Endodermal cell (in vitro differentiated cells): Measurements from ENCODE around the gene ACKR4. TPM values are rescaled to one million over a fixed set of nuclear protein-coding genes. Genes with fewer than 3 reads are reported as not detected.
"Not testable (repeated sequence)": the region's sequence is repeated elsewhere in the genome, so short reads cannot be mapped to it uniquely, and the experiment has no call there.

Source experiments
- DNase-seq: peaks from one replicate; pipeline ENCODE4 v3.0.0-alpha.2; 2017
- H3K27ac ChIP-seq: 2 replicates; pipeline ENCODE4 v1.5.1; 2013; ENCODE audit warnings: mild to moderate bottlenecking, low read depth, low read length, moderate library complexity
- H3K27me3 ChIP-seq: 2 replicates; pipeline ENCODE4 v1.6.1; 2013; ENCODE audit warnings: mild to moderate bottlenecking, low read length, moderate library complexity; ENCODE audit not compliant: insufficient read depth, control insufficient read depth, poor library complexity, severe bottlenecking
- H3K36me3 ChIP-seq: 2 replicates; pipeline ENCODE4 v1.7.0; 2013; ENCODE audit warnings: mild to moderate bottlenecking, low read length, moderate library complexity; ENCODE audit not compliant: control insufficient read depth, insufficient read depth
- H3K4me1 ChIP-seq: one replicate; pipeline ENCODE4 v1.7.0; 2013; ENCODE audit warnings: low read length; ENCODE audit not compliant: control insufficient read depth, insufficient read depth
- H3K4me3 ChIP-seq: 2 replicates; pipeline ENCODE4 v1.5.1; 2013; ENCODE audit warnings: mild to moderate bottlenecking, low read length, moderate library complexity
- H3K9ac ChIP-seq: 2 replicates; pipeline ENCODE4 v1.6.1; 2013; ENCODE audit warnings: mild to moderate bottlenecking, low read length, moderate library complexity; ENCODE audit not compliant: poor library complexity, severe bottlenecking; ENCODE audit errors: extremely low read depth
- H3K9me3 ChIP-seq: 2 replicates; pipeline ENCODE4 v1.6.1; 2013; ENCODE audit warnings: mild to moderate bottlenecking, low read length, moderate library complexity; ENCODE audit not compliant: control insufficient read depth
- H3K27ac Mint-ChIP-seq: 2 replicates; pipeline ENCODE4 v1.8.0; 2020; ENCODE audit warnings: mixed read lengths
- H3K27me3 Mint-ChIP-seq: 2 replicates; pipeline ENCODE4 v1.8.0; 2021; ENCODE audit warnings: mild to moderate bottlenecking, mixed read lengths; ENCODE audit not compliant: insufficient read depth
- H3K36me3 Mint-ChIP-seq: 2 replicates; pipeline ENCODE4 v1.8.0; 2020; ENCODE audit warnings: low read depth, mixed read lengths
- H3K4me1 Mint-ChIP-seq: 2 replicates; pipeline ENCODE4 v1.8.0; 2020; ENCODE audit warnings: mixed read lengths
- H3K4me3 Mint-ChIP-seq: 2 replicates; pipeline ENCODE4 v1.8.0; 2020; ENCODE audit warnings: mild to moderate bottlenecking, moderate library complexity, mixed read lengths
- H3K9me3 Mint-ChIP-seq: 2 replicates; pipeline ENCODE4 v1.8.0; 2020; ENCODE audit warnings: mild to moderate bottlenecking, mixed read lengths
- WGBS, 2 experiments: methylation state at CpG; one replicate each; pipeline versions ENCODE4 v1.1.5 to v1.1.7; 2013; ENCODE audit warnings: missing lambda C conversion rate in 2 of 2, mixed read lengths in 1 of 2; ENCODE audit not compliant: insufficient coverage in 1 of 2, insufficient read length in 1 of 2; 5-methylcytosine and 5-hydroxymethylcytosine counted together
- total RNA-seq, 2 donors: library from RNA; stranded (reverse); fragmentation: NEBNext Ultra II Directional in 1 of 2; extraction: Animal tissue kit (Norgen Biotek cat#: 25700) in 1 of 2; gene quantifications; 2 replicates in 1 of 2; 3 replicates in 1 of 2; pipeline ENCODE4 v1.2.1, GENCODE V29; 2021
- TF ChIP-seq, protein P1 (sequence below): fragments of 200-600 bp; sonication (generic); conservative IDR thresholded peaks from 2 replicates; pipeline ENCODE4 v1.5.0; 2021; ENCODE audit warnings: antibody characterized with exemption, mild to moderate bottlenecking

The ACKR4 gene
- total RNA-seq, 2 donors from 2014 or later: not detected

GRCh38 chr3:132638706-132639105 lies 41.6 kb downstream of the ACKR4 start:
- no peak overlapping the region for H3K27ac Mint-ChIP-seq
- no peaks in the 10 kb centered on the region for H3K9me3 ChIP-seq
- H3K9ac ChIP-seq: no peak overlapping the region
- no peak for DNase-seq
- no peaks in the 10 kb centered on the region for H3K27me3 Mint-ChIP-seq
- peaks cover 14% of the 10 kb centered on the region for H3K36me3 Mint-ChIP-seq
- H3K36me3 ChIP-seq: peaks cover 6% of the 10 kb centered on the region
- H3K27me3 ChIP-seq: no peaks in the 10 kb centered on the region
- TF ChIP-seq, protein P1, sequence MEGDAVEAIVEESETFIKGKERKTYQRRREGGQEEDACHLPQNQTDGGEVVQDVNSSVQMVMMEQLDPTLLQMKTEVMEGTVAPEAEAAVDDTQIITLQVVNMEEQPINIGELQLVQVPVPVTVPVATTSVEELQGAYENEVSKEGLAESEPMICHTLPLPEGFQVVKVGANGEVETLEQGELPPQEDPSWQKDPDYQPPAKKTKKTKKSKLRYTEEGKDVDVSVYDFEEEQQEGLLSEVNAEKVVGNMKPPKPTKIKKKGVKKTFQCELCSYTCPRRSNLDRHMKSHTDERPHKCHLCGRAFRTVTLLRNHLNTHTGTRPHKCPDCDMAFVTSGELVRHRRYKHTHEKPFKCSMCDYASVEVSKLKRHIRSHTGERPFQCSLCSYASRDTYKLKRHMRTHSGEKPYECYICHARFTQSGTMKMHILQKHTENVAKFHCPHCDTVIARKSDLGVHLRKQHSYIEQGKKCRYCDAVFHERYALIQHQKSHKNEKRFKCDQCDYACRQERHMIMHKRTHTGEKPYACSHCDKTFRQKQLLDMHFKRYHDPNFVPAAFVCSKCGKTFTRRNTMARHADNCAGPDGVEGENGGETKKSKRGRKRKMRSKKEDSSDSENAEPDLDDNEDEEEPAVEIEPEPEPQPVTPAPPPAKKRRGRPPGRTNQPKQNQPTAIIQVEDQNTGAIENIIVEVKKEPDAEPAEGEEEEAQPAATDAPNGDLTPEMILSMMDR: no peak
- H3K27ac ChIP-seq: no peak overlapping the region
- H3K4me3 ChIP-seq: no peak overlapping the region
- H3K4me1 Mint-ChIP-seq: peaks cover 9% of the 10 kb centered on the region
- H3K9me3 Mint-ChIP-seq: no peaks in the 10 kb centered on the region
- H3K4me1 ChIP-seq: peaks cover 7% of the 10 kb centered on the region
- H3K4me3 Mint-ChIP-seq: no peak overlapping the region

- not testable (repeated sequence) for H3K27me3 Mint-ChIP-seq, H3K27ac Mint-ChIP-seq, H3K9me3 Mint-ChIP-seq, H3K4me3 ChIP-seq, H3K9ac ChIP-seq, H3K36me3 ChIP-seq, H3K27ac ChIP-seq, H3K4me3 Mint-ChIP-seq, H3K27me3 ChIP-seq, DNase-seq, H3K9me3 ChIP-seq
- 95 to 100% methylated on average over 2 of the region's 2 CpGs for WGBS, 2 experiments
- H3K4me1 Mint-ChIP-seq: peaks cover 21% of the 10 kb centered on the region
- peaks cover 10% of the 10 kb centered on the region for H3K36me3 Mint-ChIP-seq
- peaks cover 16% of the 10 kb centered on the region for H3K4me1 ChIP-seq
These were observed 44.4 kb downstream of the ACKR4 start for GRCh38 chr3:132641427-132641826.

DNA sequence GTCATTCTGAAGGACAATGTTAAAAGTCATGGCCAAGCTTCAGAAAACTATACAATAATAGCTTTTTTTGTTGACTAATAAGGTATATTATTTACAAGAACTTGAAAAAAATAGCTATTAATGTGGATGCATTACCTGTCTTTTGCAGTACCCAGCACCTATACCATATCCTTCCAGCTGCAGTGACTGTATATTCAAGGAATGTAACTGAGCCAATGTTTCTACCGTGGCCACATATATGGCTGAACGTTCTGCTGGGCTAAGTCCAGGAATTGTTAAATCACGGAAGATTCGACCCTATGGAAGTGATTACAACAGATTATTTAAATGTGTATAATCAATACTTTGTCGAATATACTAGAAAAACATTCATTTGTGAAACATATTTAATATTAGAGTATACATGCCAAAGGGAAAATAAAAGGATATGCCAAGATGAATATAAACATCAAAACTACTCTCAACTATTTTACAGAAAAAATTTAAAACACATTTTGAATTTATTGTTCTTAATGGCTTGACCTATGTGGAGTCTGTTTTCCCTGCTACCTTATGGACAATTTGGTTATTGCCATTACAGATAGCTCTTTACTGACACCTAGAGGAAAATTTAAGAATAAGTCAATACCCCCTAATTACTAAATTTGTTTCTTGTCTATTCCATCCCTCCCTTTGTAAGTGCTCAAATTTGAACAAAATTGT lies 44.9 kb downstream of the ACKR4 start:
- H3K27me3 ChIP-seq: no peaks in the 10 kb centered on the region
- Mint-ChIP-seq H3K9me3 (peaks cover 6% of the 10 kb centered on the region), H3K36me3 (peaks cover 14% of the 10 kb centered on the region), H3K4me1 (peaks cover 25% of the 10 kb centered on the region), H3K27me3 (no peaks in the 10 kb centered on the region), H3K4me3 (no peak overlapping the region), H3K27ac (no peak overlapping the region)
- peaks cover 17% of the 10 kb centered on the region for H3K4me1 ChIP-seq
- peaks cover 8% of the 10 kb centered on the region for H3K9me3 ChIP-seq
- H3K9ac ChIP-seq: no peak overlapping the region
- DNase-seq: no peak
- no peak overlapping the region for H3K4me3 ChIP-seq
- H3K27ac ChIP-seq: no peak overlapping the region
- TF ChIP-seq, protein P1: peak; percentile 88
- peaks cover 6% of the 10 kb centered on the region for H3K36me3 ChIP-seq
- 77 to 100% methylated on average over 1 to 4 of the region's 5 CpGs for WGBS, 2 experiments

GRCh38 chr3:132642539-132642847 lies 45.4 kb downstream of the ACKR4 start:
- H3K27ac Mint-ChIP-seq: no peak overlapping the region
- H3K27me3 Mint-ChIP-seq: no peaks in the 10 kb centered on the region
- H3K36me3 Mint-ChIP-seq: peaks cover 17% of the 10 kb centered on the region
- Histone ChIP-seq H3K27ac (no peak overlapping the region), H3K9ac (no peak overlapping the region), H3K4me3 (no peak overlapping the region), H3K27me3 (no peaks in the 10 kb centered on the region), H3K9me3 (peaks cover 13% of the 10 kb centered on the region), H3K4me1 (peaks cover 17% of the 10 kb centered on the region), H3K36me3 (peaks cover 6% of the 10 kb centered on the region)
- H3K4me1 Mint-ChIP-seq: peaks cover 25% of the 10 kb centered on the region
- TF ChIP-seq, protein P1: peak; percentile 11
- H3K4me3 Mint-ChIP-seq: no peak overlapping the region
- H3K9me3 Mint-ChIP-seq: peaks cover 6% of the 10 kb centered on the region
- no peak for DNase-seq
- 58 to 100% methylated on average over 1 to 2 of the region's 2 CpGs for WGBS, 2 experiments
